IMR-90 (cell line): ENCODE measurements around the gene ACADSB. TPM values are rescaled to one million over a fixed set of nuclear protein-coding genes. Genes with fewer than 3 reads are reported as not detected.

Experiments
- ATAC-seq: fragments of 200-7000 bp; cut with Tn5 transposase; 2 replicates; pipeline ENCODE4 v1.9.1; 2020; ENCODE audit warnings: low read depth, mild to moderate bottlenecking, moderate library complexity
- BruUV-seq: library from RNA; stranded (reverse); fragments of 400-500 nt; replicated peaks from 2 replicates; lab custom pipeline; 2021; lab: Mats Ljungman, UMichigan
- CTCF ChIA-PET: fragments of 300-600 bp; formaldehyde crosslinking; extraction: SDS; loops from one replicate; lab custom pipeline; 2021; ENCODE audit warnings: antibody characterized with exemption; lab: Yijun Ruan, JAX
- POLR2A ChIA-PET: fragments of 300-600 bp; sonication (Branson Sonifier 250); formaldehyde crosslinking; loops from one replicate; lab custom pipeline; 2022; ENCODE audit warnings: antibody characterized with exemption; ENCODE audit not compliant: unreplicated experiment; lab: Charles Lee
- DNase-seq: peaks from one replicate; pipeline ENCODE4 v3.0.0; 2013
- H2AFZ ChIP-seq: replicated peaks from 2 replicates; pipeline ENCODE3; 2013; ENCODE audit warnings: low read length, mild to moderate bottlenecking; ENCODE audit not compliant: poor library complexity
- H2AK5ac ChIP-seq: 2 replicates; pipeline ENCODE4 v1.6.1; 2013; ENCODE audit warnings: low read depth, low read length, inconsistent platforms
- H2AK9ac ChIP-seq: replicated peaks from 2 replicates; pipeline ENCODE3; 2013; ENCODE audit warnings: mild to moderate bottlenecking, low read depth, low read length, moderate library complexity; ENCODE audit not compliant: poor library complexity
- H2BK120ac ChIP-seq: 2 replicates; pipeline ENCODE4 v1.6.1; 2013; ENCODE audit warnings: low read depth, low read length, inconsistent platforms
- H2BK15ac ChIP-seq: 3 replicates; pipeline ENCODE4 v1.6.1; 2013; ENCODE audit warnings: low read depth, low read length, inconsistent platforms
- H2BK20ac ChIP-seq: 2 replicates; pipeline ENCODE4 v1.6.1; 2013; ENCODE audit warnings: low read depth, mild to moderate bottlenecking, inconsistent platforms, low read length, moderate library complexity
- H2BK5ac ChIP-seq: 2 replicates; pipeline ENCODE4 v1.6.1; 2013; ENCODE audit warnings: mild to moderate bottlenecking, low read depth, low read length, inconsistent platforms; ENCODE audit not compliant: poor library complexity, severe bottlenecking
- H3K14ac ChIP-seq: replicated peaks from 2 replicates; pipeline ENCODE4 v1.6.1; 2013; ENCODE audit warnings: low read depth, low read length, inconsistent platforms
- H3K18ac ChIP-seq: 2 replicates; pipeline ENCODE4 v1.6.1; 2013; ENCODE audit warnings: low read depth, low read length, control low read depth
- H3K23ac ChIP-seq: 2 replicates; pipeline ENCODE4 v1.6.1; 2013; ENCODE audit warnings: low read depth, low read length, inconsistent platforms
- H3K27ac ChIP-seq: 2 replicates; pipeline ENCODE4 v1.5.1; 2013; ENCODE audit warnings: mild to moderate bottlenecking, control low read depth, low read length; ENCODE audit not compliant: insufficient read depth
- H3K27me3 ChIP-seq: 2 replicates; pipeline ENCODE4 v1.6.1; 2013; ENCODE audit warnings: low read length; ENCODE audit not compliant: control insufficient read depth, insufficient read depth
- H3K36me3 ChIP-seq: 2 replicates; pipeline ENCODE4 v1.6.1; 2013; ENCODE audit warnings: low read length, mixed read lengths; ENCODE audit not compliant: control insufficient read depth, insufficient read depth
- H3K4ac ChIP-seq: 2 replicates; pipeline ENCODE4 v1.6.1; 2013; ENCODE audit warnings: low read depth, low read length, inconsistent platforms
- H3K4me1 ChIP-seq: 2 replicates; pipeline ENCODE4 v1.6.1; 2013; ENCODE audit warnings: low read length, mixed read lengths; ENCODE audit not compliant: control insufficient read depth, insufficient read depth
- H3K4me2 ChIP-seq: 2 replicates; pipeline ENCODE4 v1.6.1; 2013; ENCODE audit warnings: low read depth, mild to moderate bottlenecking, control low read depth, low read length, moderate library complexity
- H3K4me3 ChIP-seq: 2 replicates; pipeline ENCODE4 v1.5.1; 2013; ENCODE audit warnings: low read depth, mild to moderate bottlenecking, control low read depth, low read length, moderate library complexity; ENCODE audit not compliant: insufficient read depth
- H3K56ac ChIP-seq: 2 replicates; pipeline ENCODE4 v1.6.1; 2013; ENCODE audit warnings: low read length, inconsistent platforms; ENCODE audit not compliant: insufficient read depth; ENCODE audit errors: extremely low read depth
- H3K79me1 ChIP-seq, 2 experiments: 2 replicates each; pipeline ENCODE4 v1.6.1; 2013; ENCODE audit warnings: low read length in 2 of 2, inconsistent platforms in 1 of 2, low read depth in 1 of 2
- H3K9ac ChIP-seq: 2 replicates; pipeline ENCODE4 v1.6.1; 2013; ENCODE audit warnings: low read depth, low read length, control low read depth
- H3K9me1 ChIP-seq: 2 replicates; pipeline ENCODE4 v1.6.1; 2013; ENCODE audit warnings: low read length, inconsistent platforms; ENCODE audit not compliant: insufficient read depth
- H3K9me3 ChIP-seq: 2 replicates; pipeline ENCODE4 v1.6.1; 2013; ENCODE audit warnings: low read length; ENCODE audit not compliant: control insufficient read depth, insufficient read depth
- H4K20me1 ChIP-seq: 2 replicates; pipeline ENCODE4 v1.6.1; 2013; ENCODE audit warnings: low read length, inconsistent platforms; ENCODE audit not compliant: insufficient read depth
- H4K5ac ChIP-seq: 2 replicates; pipeline ENCODE4 v1.6.1; 2013; ENCODE audit warnings: mild to moderate bottlenecking, low read depth, low read length, control low read depth
- H4K8ac ChIP-seq, 2 experiments: 2 replicates each; pipeline ENCODE4 v1.6.1; 2013; ENCODE audit warnings: low read depth in 2 of 2, low read length in 2 of 2, control low read depth in 1 of 2, inconsistent platforms in 1 of 2
- H4K91ac ChIP-seq: 2 replicates; pipeline ENCODE4 v1.6.1; 2013; ENCODE audit warnings: low read depth, low read length, inconsistent platforms; ENCODE audit not compliant: insufficient read depth
- MAFK ChIP-seq: IDR thresholded peaks from 2 replicates; pipeline ENCODE4 v1.6.1; 2012; ENCODE audit warnings: low read depth, low read length, improper control_type of control experiment
- MAZ ChIP-seq: IDR thresholded peaks from 2 replicates; pipeline ENCODE4 v1.6.1; 2012; ENCODE audit warnings: low read depth, mild to moderate bottlenecking, low read length, improper control_type of control experiment, moderate library complexity, borderline replicate concordance
- MXI1 ChIP-seq: IDR thresholded peaks from 2 replicates; pipeline ENCODE4 v1.6.1; 2012; ENCODE audit warnings: low read depth, mild to moderate bottlenecking, low read length, moderate library complexity, borderline replicate concordance
- POLR2A ChIP-seq: IDR thresholded peaks from 2 replicates; pipeline ENCODE4 v1.6.1; 2012; ENCODE audit warnings: mild to moderate bottlenecking, low read depth, low read length
- RAD21 ChIP-seq: IDR thresholded peaks from 2 replicates; pipeline ENCODE4 v1.6.1; 2012; ENCODE audit warnings: low read length, improper control_type of control experiment
- RCOR1 ChIP-seq: IDR thresholded peaks from 2 replicates; pipeline ENCODE4 v1.6.1; 2012; ENCODE audit warnings: mild to moderate bottlenecking, low read length, improper control_type of control experiment; ENCODE audit not compliant: insufficient replicate concordance
- RFX5 ChIP-seq: IDR thresholded peaks from 2 replicates; pipeline ENCODE4 v1.8.0; 2012; ENCODE audit warnings: low read depth, mild to moderate bottlenecking, low read length, moderate library complexity
- SMC3 ChIP-seq: fragments of 150-350 bp; IDR thresholded peaks from 2 replicates; pipeline ENCODE4 v1.6.1; 2016; ENCODE audit warnings: low read depth, mild to moderate bottlenecking, antibody characterized with exemption, low read length, moderate library complexity
- WGBS, 2 experiments: methylation state at CpG; one replicate each; pipeline versions ENCODE4 v1.1.5 to v1.1.7; 2013; ENCODE audit warnings: missing lambda C conversion rate in 2 of 2; ENCODE audit not compliant: insufficient read length in 1 of 2; ENCODE audit errors: extremely low coverage in 2 of 2; 5-methylcytosine and 5-hydroxymethylcytosine counted together
- dilution Hi-C: fragments of 300-500 bp; cut with HindIII; formaldehyde crosslinking; loops from one replicate; pipeline ENCODE4 v1.14.3; 2018; ENCODE audit warnings: low sequenced_read_pairs; ENCODE audit not compliant: unreplicated experiment
- in situ Hi-C: fragments of 300-500 bp; cut with MboI; formaldehyde crosslinking; loops from 3 replicates; pipeline ENCODE4 v1.14.3; 2019; ENCODE audit warnings: low sequenced_read_pairs, inconsistent platforms, mixed read lengths
- intact Hi-C: fragments of 100-400 bp; cut with micrococcal nuclease; formaldehyde crosslinking; loops from 2 replicates; pipeline ENCODE4 v1.10.0; 2022
- polyA plus RNA-seq, 3 experiments: library from polyadenylated mRNA; depleted of rRNA; stranded (reverse); fragments of >200 nt; gene quantifications; 2 replicates each; pipeline ENCODE4 v1.2.3, GENCODE V29; 2012; ENCODE audit warnings: low replicate concordance in 1 of 3
- total RNA-seq: library from RNA; depleted of rRNA; stranded (reverse); fragments of >200 nt; gene quantifications from 2 replicates; pipeline ENCODE4 v1.2.3, GENCODE V29; 2012
- TF ChIP-seq, protein P1 (sequence below): fragments of 150-350 bp; IDR thresholded peaks from 2 replicates; pipeline ENCODE4 v1.6.1; 2017; ENCODE audit warnings: mild to moderate bottlenecking, antibody characterized with exemption, low read length, low read depth

Gene ACADSB
- total and polyA plus RNA-seq, 2 of the 4 experiments (the other 2 are of a cell fraction): 6.2 to 10.6 TPM

GRCh38 chr10:122998934-122999333 is 9.9 kb upstream of the ACADSB start:
- H2BK120ac ChIP-seq: no peak overlapping the region
- peaks cover 23 to 25% of the 10 kb centered on the region in 2 experiments; a peak in 3 of 4 replicates for H3K79me1 ChIP-seq
- no peak overlapping the region for H3K23ac ChIP-seq
- no peaks in the 10 kb centered on the region for H3K27me3 ChIP-seq
- H2AK5ac ChIP-seq: no peak overlapping the region
- dilution Hi-C loops: no loop called here
- H2BK20ac ChIP-seq: no peak overlapping the region
- no peak overlapping the region for H4K5ac ChIP-seq
- no peak overlapping the region for H4K8ac ChIP-seq
- intact Hi-C loops: no loop called here
- no peaks in the 10 kb centered on the region for H3K9me3 ChIP-seq
- no peak overlapping the region for H2AK9ac ChIP-seq
- no peak overlapping the region for H3K18ac ChIP-seq
- H3K4ac ChIP-seq: no peak overlapping the region
- no peak overlapping the region for H3K14ac ChIP-seq
- ATAC-seq: no peak
- H3K4me3 ChIP-seq: no peak overlapping the region
- H3K4me2 ChIP-seq: no peak overlapping the region
- peaks cover 12% of the 10 kb centered on the region for H3K36me3 ChIP-seq
- H4K20me1 ChIP-seq: peaks cover 3% of the 10 kb centered on the region; the same call in 1 of the 2 replicates
- 100% methylated on average over 1 of the region's 3 CpGs; no CpG with 5 or more reads in 1 of the 2 experiments for WGBS, 2 experiments
- H2AFZ ChIP-seq: no peak overlapping the region
- H3K27ac ChIP-seq: no peak overlapping the region
- TF ChIP-seq, protein P1, sequence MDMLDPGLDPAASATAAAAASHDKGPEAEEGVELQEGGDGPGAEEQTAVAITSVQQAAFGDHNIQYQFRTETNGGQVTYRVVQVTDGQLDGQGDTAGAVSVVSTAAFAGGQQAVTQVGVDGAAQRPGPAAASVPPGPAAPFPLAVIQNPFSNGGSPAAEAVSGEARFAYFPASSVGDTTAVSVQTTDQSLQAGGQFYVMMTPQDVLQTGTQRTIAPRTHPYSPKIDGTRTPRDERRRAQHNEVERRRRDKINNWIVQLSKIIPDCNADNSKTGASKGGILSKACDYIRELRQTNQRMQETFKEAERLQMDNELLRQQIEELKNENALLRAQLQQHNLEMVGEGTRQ: no peak
- TF ChIP-seq SMC3 (no peak), MAZ (no peak), RCOR1 (no peak), RFX5 (no peak), RAD21 (no peak), POLR2A (no peak), MXI1 (no peak), MAFK (no peak)
- no TSS peak for BruUV-seq
- ChIA-PET CTCF (no interaction called here), POLR2A (no interaction called here)
- H3K4me1 ChIP-seq: no peaks in the 10 kb centered on the region; the same call in 1 of the 2 replicates
- H3K9me1 ChIP-seq: no peaks in the 10 kb centered on the region
- no peak overlapping the region for H4K91ac ChIP-seq
- DNase-seq: no peak
- in situ Hi-C loops: no loop called here
- no peak overlapping the region for H3K56ac ChIP-seq
- H2BK5ac ChIP-seq: no peak overlapping the region
- no peak overlapping the region for H2BK15ac ChIP-seq
- H3K9ac ChIP-seq: no peak overlapping the region
